ENCODE results near the gene VTCN1. TPM values are rescaled to one million over a fixed set of nuclear protein-coding genes. Genes with fewer than 3 reads are reported as not detected.

VTCN1 gene
- total RNA-seq, 1 donor from 2014 or later: not detected

- intact Hi-C loops (cut with micrococcal nuclease): no loop called here
- peak; percentile 55 for DNase-seq
- no peaks in the 10 kb centered on the region for H3K27me3 ChIP-seq (ENCODE audit: low read depth)
- no peaks in the 10 kb centered on the region for H3K36me3 ChIP-seq
- H3K4me3 ChIP-seq: no peak overlapping the region
- H3K27ac ChIP-seq (replicated peaks): no peak overlapping the region
- H3K4me1 ChIP-seq: peaks cover 28% of the 10 kb centered on the region
- TF ChIP-seq CTCF (IDR thresholded peaks at IDR 0.05; ENCODE audit: borderline replicate concordance): no peak
- H3K9me3 ChIP-seq (replicated peaks): no peaks in the 10 kb centered on the region
Measured at GRCh38 chr1:117235863-117236465, 25.2 kb upstream of the VTCN1 start.

- H3K27ac ChIP-seq (replicated peaks): peak overlapping the region; percentile 83
- no peak overlapping the region for H3K4me3 ChIP-seq
- H3K4me1 ChIP-seq: peaks cover 28% of the 10 kb centered on the region
- intact Hi-C loops (cut with micrococcal nuclease): no loop called here
- DNase-seq: no peak
- TF ChIP-seq CTCF (IDR thresholded peaks at IDR 0.05; ENCODE audit: borderline replicate concordance): no peak
- H3K36me3 ChIP-seq: no peaks in the 10 kb centered on the region
- no peaks in the 10 kb centered on the region for H3K9me3 ChIP-seq (replicated peaks)
- no peaks in the 10 kb centered on the region for H3K27me3 ChIP-seq (ENCODE audit: low read depth)
Measured at GRCh38 chr1:117232531-117232930, 21.8 kb upstream of the VTCN1 start.

GRCh38 chr1:117231748-117232373, 21.1 kb upstream of the VTCN1 start:
- intact Hi-C loops (cut with micrococcal nuclease): no loop called here
- no peak overlapping the region for H3K4me3 ChIP-seq
- H3K4me1 ChIP-seq: peaks cover 28% of the 10 kb centered on the region
- DNase-seq: no peak
- H3K27ac ChIP-seq (replicated peaks): peak overlapping the region; percentile 83
- H3K36me3 ChIP-seq: no peaks in the 10 kb centered on the region
- no peak for TF ChIP-seq CTCF (IDR thresholded peaks at IDR 0.05; ENCODE audit: borderline replicate concordance)
- H3K9me3 ChIP-seq (replicated peaks): no peaks in the 10 kb centered on the region
- no peaks in the 10 kb centered on the region for H3K27me3 ChIP-seq (ENCODE audit: low read depth)

- no peak for TF ChIP-seq CTCF (IDR thresholded peaks at IDR 0.05; ENCODE audit: borderline replicate concordance)
- intact Hi-C loops (cut with micrococcal nuclease): no loop called here
- Histone ChIP-seq H3K4me1 (peaks cover 25% of the 10 kb centered on the region), H3K27ac (replicated peaks) (peak overlapping the region; percentile 83), H3K9me3 (replicated peaks) (no peaks in the 10 kb centered on the region), H3K4me3 (no peak overlapping the region), H3K27me3 (ENCODE audit: low read depth) (no peaks in the 10 kb centered on the region), H3K36me3 (no peaks in the 10 kb centered on the region)
- DNase-seq: no peak
Measured at GRCh38 chr1:117231312-117231711, 20.6 kb upstream of the VTCN1 start.

GRCh38 chr1:117229217-117229616, 18.5 kb upstream of the VTCN1 start:
- no peaks in the 10 kb centered on the region for H3K9me3 ChIP-seq (replicated peaks)
- H3K27me3 ChIP-seq (ENCODE audit: low read depth): no peaks in the 10 kb centered on the region
- H3K36me3 ChIP-seq: no peaks in the 10 kb centered on the region
- H3K27ac ChIP-seq (replicated peaks): no peak overlapping the region
- no peak for DNase-seq
- intact Hi-C loops (cut with micrococcal nuclease): no loop called here
- TF ChIP-seq CTCF (IDR thresholded peaks at IDR 0.05; ENCODE audit: borderline replicate concordance): no peak
- H3K4me3 ChIP-seq: no peak overlapping the region
- H3K4me1 ChIP-seq: peaks cover 20% of the 10 kb centered on the region

Data from left ventricle myocardium inferior (tissue), 1 donor.